GM23338 (cell line): ENCODE data around the gene NADK.
"Not testable (repeated sequence)": the region's sequence is repeated elsewhere in the genome, so short reads cannot be mapped to it uniquely, and the experiment has no call there.

Source experiments
- EZH2 ChIP-seq: fragments of 200-600 bp; sonication (generic); IDR thresholded peaks from one replicate; pipeline ENCODE4 v1.8.0; 2017; ENCODE audit warnings: antibody characterized with exemption, mild to moderate bottlenecking, low read depth; ENCODE audit not compliant: unreplicated experiment
- EZH2phosphoT487 ChIP-seq: fragments of 200-600 bp; sonication (generic); IDR thresholded peaks from one replicate; pipeline ENCODE4 v1.8.1; 2018; ENCODE audit warnings: antibody characterized with exemption; ENCODE audit not compliant: unreplicated experiment
- TF ChIP-seq, protein P1 (sequence below), 2 experiments: fragments of 200-600 bp in 1 of 2; sonication (generic) in 1 of 2; conservative IDR thresholded peaks; 2 replicates each; pipeline versions ENCODE4 v1.5.1 to v1.6.1; 2016 to 2017; ENCODE audit warnings: antibody characterized with exemption in 2 of 2, low read depth in 2 of 2, mild to moderate bottlenecking in 2 of 2, moderate library complexity in 1 of 2

GRCh38 chr1:1746566-1746909, 31.7 kb downstream of the NADK start:
- TF ChIP-seq, protein P1, sequence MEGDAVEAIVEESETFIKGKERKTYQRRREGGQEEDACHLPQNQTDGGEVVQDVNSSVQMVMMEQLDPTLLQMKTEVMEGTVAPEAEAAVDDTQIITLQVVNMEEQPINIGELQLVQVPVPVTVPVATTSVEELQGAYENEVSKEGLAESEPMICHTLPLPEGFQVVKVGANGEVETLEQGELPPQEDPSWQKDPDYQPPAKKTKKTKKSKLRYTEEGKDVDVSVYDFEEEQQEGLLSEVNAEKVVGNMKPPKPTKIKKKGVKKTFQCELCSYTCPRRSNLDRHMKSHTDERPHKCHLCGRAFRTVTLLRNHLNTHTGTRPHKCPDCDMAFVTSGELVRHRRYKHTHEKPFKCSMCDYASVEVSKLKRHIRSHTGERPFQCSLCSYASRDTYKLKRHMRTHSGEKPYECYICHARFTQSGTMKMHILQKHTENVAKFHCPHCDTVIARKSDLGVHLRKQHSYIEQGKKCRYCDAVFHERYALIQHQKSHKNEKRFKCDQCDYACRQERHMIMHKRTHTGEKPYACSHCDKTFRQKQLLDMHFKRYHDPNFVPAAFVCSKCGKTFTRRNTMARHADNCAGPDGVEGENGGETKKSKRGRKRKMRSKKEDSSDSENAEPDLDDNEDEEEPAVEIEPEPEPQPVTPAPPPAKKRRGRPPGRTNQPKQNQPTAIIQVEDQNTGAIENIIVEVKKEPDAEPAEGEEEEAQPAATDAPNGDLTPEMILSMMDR (conservative IDR thresholded peaks at IDR 0.05; ENCODE audit: low read depth in 2 of 2): not testable (repeated sequence)
- TF ChIP-seq EZH2phosphoT487, EZH2: not testable (repeated sequence)
